GM19397 (cell line): ENCODE data around the gene STK24.
A peak's percentile ranks its signal among the peaks of the same experiment; 100 is the strongest.

Experiments used
- ATAC-seq: cut with Tn5 transposase; IDR thresholded peaks from one replicate; pipeline ENCODE4 v1.9.1; 2021; ENCODE audit warnings: mild to moderate bottlenecking, moderate library complexity; ENCODE audit not compliant: unreplicated experiment

The STK24 gene

GRCh38 chr13:98535501-98536354 is 41.2 kb downstream of the STK24 start:
- ATAC-seq, result no peak

GRCh38 chr13:98534821-98535220 is 42.1 kb downstream of the STK24 start:
- no peak for ATAC-seq

GRCh38 chr13:98533912-98534311 is 43.0 kb downstream of the STK24 start:
- ATAC-seq, result no peak

GRCh38 chr13:98532254-98532653 is 44.7 kb downstream of the STK24 start:
- no peak for ATAC-seq

GRCh38 chr13:98530217-98530616 is 46.7 kb downstream of the STK24 start:
- no peak for ATAC-seq

- no peak for ATAC-seq
Measured at GRCh38 chr13:98529171-98529570, 47.7 kb downstream of the STK24 start.

- ATAC-seq, result no peak
Measured at GRCh38 chr13:98528663-98529064, 48.2 kb downstream of the STK24 start.

- no peak for ATAC-seq
Measured at GRCh38 chr13:98527526-98527925, 49.4 kb downstream of the STK24 start.

- ATAC-seq, result peak; percentile 34
Measured at GRCh38 chr13:98526182-98526512, 50.8 kb downstream of the STK24 start.

- peak; percentile 40 for ATAC-seq
Measured at GRCh38 chr13:98525456-98526181, 51.3 kb downstream of the STK24 start.

- ATAC-seq, result no peak
Measured at GRCh38 chr13:98524793-98525192, 52.1 kb downstream of the STK24 start.

GRCh38 chr13:98524391-98524790 is 52.5 kb downstream of the STK24 start:
- no peak for ATAC-seq

GRCh38 chr13:98523455-98524102 is 53.3 kb downstream of the STK24 start:
- ATAC-seq, result no peak

GRCh38 chr13:98522371-98522770 is 54.5 kb downstream of the STK24 start:
- ATAC-seq, result no peak

GRCh38 chr13:98521461-98522247 is 55.3 kb downstream of the STK24 start:
- no peak for ATAC-seq

GRCh38 chr13:98520674-98521449 is 56.0 kb downstream of the STK24 start:
- no peak for ATAC-seq

- ATAC-seq, result no peak
Measured at GRCh38 chr13:98519976-98520375, 56.9 kb downstream of the STK24 start.

GRCh38 chr13:98517576-98518310 is 59.2 kb downstream of the STK24 start:
- ATAC-seq, result peak; percentile 43

GRCh38 chr13:98515818-98516465 is 61.0 kb downstream of the STK24 start:
- no peak for ATAC-seq
